Measurements from ENCODE around the gene ZNF225.
"Not testable (repeated sequence)": the region's sequence is repeated elsewhere in the genome, so short reads cannot be mapped to it uniquely, and the experiment has no call there.

ZNF225 gene

GRCh38 chr19:44113138-44113783, at the start of gene ZNF225:
ZNF225 (plus strand) TSS chr19:44113399; CDS start chr19:44115828, 2,429 bp downstream.
- peak; percentile 96 for DNase-seq

GRCh38 chr19:44066305-44066704, 46.9 kb upstream of the ZNF225 start:
- DNase-seq: no peak

- no peak for DNase-seq
Measured at GRCh38 chr19:44069415-44069814, 43.8 kb upstream of the ZNF225 start.

GRCh38 chr19:44071824-44072542, 41.2 kb upstream of the ZNF225 start, which contains the start of gene ZNF284:
ZNF284 (plus strand) TSS chr19:44072159; CDS start chr19:44076390, 4,231 bp downstream.
- DNase-seq: peak; percentile 81

GRCh38 chr19:44072543-44073401, 40.4 kb upstream of the ZNF225 start:
- DNase-seq: no peak

GRCh38 chr19:44076325-44076724, 36.9 kb upstream of the ZNF225 start:
- DNase-seq: no peak

GRCh38 chr19:44092108-44092507, 21.1 kb upstream of the ZNF225 start:
- DNase-seq: no peak

GRCh38 chr19:44093931-44094765, 19.1 kb upstream of the ZNF225 start, which contains the start of gene ZNF224:
ZNF224 (plus strand) TSS chr19:44094361; CDS start chr19:44097874, 3,513 bp downstream.
- DNase-seq: peak; percentile 92

GRCh38 chr19:44107751-44108150, 5.4 kb upstream of the ZNF225 start:
- DNase-seq: no peak

- DNase-seq: no peak
Measured at GRCh38 chr19:44109458-44109857, 3.7 kb upstream of the ZNF225 start.

GRCh38 chr19:44111910-44112463, 1.2 kb upstream of the ZNF225 start:
- peak; percentile 16 for DNase-seq

- DNase-seq: no peak
Measured at GRCh38 chr19:44112802-44113137, 429 bp upstream of the ZNF225 start.

- DNase-seq: no peak
Measured at GRCh38 chr19:44113784-44114390, 688 bp downstream of the ZNF225 start.

- not testable (repeated sequence) for DNase-seq
Measured at GRCh38 chr19:44121162-44121561, 8.0 kb downstream of the ZNF225 start.

GRCh38 chr19:44131955-44132354, 18.8 kb downstream of the ZNF225 start:
- DNase-seq: no peak

- DNase-seq: peak; percentile 72
Measured at GRCh38 chr19:44141191-44142058, 28.2 kb downstream of the ZNF225 start, which contains the start of gene ZNF234. ZNF234 (plus strand) TSS chr19:44141554; CDS start chr19:44144633, 3,079 bp downstream.

- DNase-seq: peak; percentile 6
Measured at GRCh38 chr19:44142059-44142433, 28.8 kb downstream of the ZNF225 start.

GRCh38 chr19:44149776-44150175, 36.6 kb downstream of the ZNF225 start:
- no peak for DNase-seq

GRCh38 chr19:44151491-44151890, 38.3 kb downstream of the ZNF225 start:
- no peak for DNase-seq

- DNase-seq: no peak
Measured at GRCh38 chr19:44156475-44156874, 43.3 kb downstream of the ZNF225 start.

GRCh38 chr19:44163789-44164188, 50.6 kb downstream of the ZNF225 start:
- DNase-seq: no peak

All from activated CD4-positive, alpha-beta T cell treated with anti-CD3 and anti-CD28 coated beads, Interleukin-2, amount 50 U/mL, for 16 hours (primary cell).